MM.1S (cell line): ENCODE measurements around the gene CDKN3.
"Not testable (repeated sequence)": the region's sequence is repeated elsewhere in the genome, so short reads cannot be mapped to it uniquely, and the experiment has no call there.

Experiments
- DNase-seq: peaks from one replicate; pipeline ENCODE4 v3.0.0-alpha.2; 2015
- H2AFZ ChIP-seq: fragments of 300-600 bp; sonication (generic); 2 replicates; pipeline ENCODE4 v1.6.0; 2016; ENCODE audit warnings: antibody characterized with exemption, low read length
- H3F3A ChIP-seq: fragments of 300-600 bp; sonication (generic); 2 replicates; pipeline ENCODE4 v1.6.1; 2016; ENCODE audit warnings: mild to moderate bottlenecking, antibody characterized with exemption, low read length, moderate library complexity, mixed read lengths; ENCODE audit not compliant: insufficient read depth
- H3K27ac ChIP-seq: fragments of 300-600 bp; sonication (generic); 2 replicates; pipeline ENCODE4 v1.5.1; 2016; ENCODE audit warnings: mild to moderate bottlenecking, low read length
- H3K27me3 ChIP-seq: fragments of 300-600 bp; sonication (generic); replicated peaks from 2 replicates; pipeline ENCODE4 v1.6.0; 2016; ENCODE audit warnings: low read length; ENCODE audit not compliant: insufficient read depth
- H3K36me3 ChIP-seq: fragments of 300-600 bp; sonication (generic); replicated peaks from 2 replicates; pipeline ENCODE4 v1.6.1; 2016; ENCODE audit warnings: mild to moderate bottlenecking, low read length, mixed read lengths; ENCODE audit not compliant: insufficient read depth
- H3K4me1 ChIP-seq: fragments of 300-600 bp; sonication (generic); 2 replicates; pipeline ENCODE4 v1.6.1; 2016; ENCODE audit warnings: low read length, mixed read lengths
- H3K4me2 ChIP-seq: fragments of 300-600 bp; sonication (generic); 2 replicates; pipeline ENCODE4 v1.6.0; 2016; ENCODE audit warnings: low read depth, low read length
- H3K4me3 ChIP-seq: fragments of 300-600 bp; sonication (generic); 2 replicates; pipeline ENCODE4 v1.5.1; 2016; ENCODE audit warnings: low read length, mixed read lengths
- H3K79me2 ChIP-seq: fragments of 300-600 bp; sonication (generic); 2 replicates; pipeline ENCODE4 v1.6.1; 2016; ENCODE audit warnings: mixed run types, low read length, mixed read lengths
- H3K9ac ChIP-seq: fragments of 300-600 bp; sonication (generic); 2 replicates; pipeline ENCODE4 v1.6.1; 2016; ENCODE audit warnings: low read length, mixed read lengths
- H3K9me2 ChIP-seq: fragments of 300-600 bp; sonication (generic); replicated peaks from 2 replicates; pipeline ENCODE4 v1.6.1; 2016; ENCODE audit warnings: mild to moderate bottlenecking, low read length, mixed read lengths; ENCODE audit not compliant: insufficient read depth
- H3K9me3 ChIP-seq: fragments of 300-600 bp; sonication (generic); replicated peaks from 2 replicates; pipeline ENCODE4 v1.6.1; 2016; ENCODE audit warnings: mild to moderate bottlenecking, low read length, mixed read lengths; ENCODE audit not compliant: insufficient read depth
- H4K20me1 ChIP-seq: fragments of 300-600 bp; sonication (generic); 2 replicates; pipeline ENCODE4 v1.6.1; 2016; ENCODE audit warnings: mild to moderate bottlenecking, low read length, moderate library complexity, mixed read lengths; ENCODE audit not compliant: insufficient read depth
- CTCF ChIP-seq: fragments of 300-600 bp; sonication (generic); IDR thresholded peaks from 2 replicates; pipeline ENCODE4 v1.5.1; 2016; ENCODE audit warnings: antibody characterized with exemption, low read length, mixed read lengths
- EZH2 ChIP-seq: fragments of 300-600 bp; sonication (generic); optimal IDR thresholded peaks from 2 replicates; pipeline ENCODE3; 2017; ENCODE audit warnings: low read depth, mild to moderate bottlenecking, antibody characterized with exemption, low read length, mixed read lengths
- EZH2phosphoT487 ChIP-seq: fragments of 300-600 bp; sonication (generic); IDR thresholded peaks from 2 replicates; pipeline ENCODE4 v1.6.1; 2018; ENCODE audit warnings: antibody characterized with exemption, low read length

The CDKN3 gene

GRCh38 chr14:54451121-54451601 lies 54.4 kb downstream of the CDKN3 start:
- no peak for TF ChIP-seq CTCF
- no peak for TF ChIP-seq EZH2phosphoT487
- no peak for TF ChIP-seq EZH2
- H4K20me1 ChIP-seq: no peaks in the 10 kb centered on the region
- H3K36me3 ChIP-seq: no peaks in the 10 kb centered on the region
- no peak overlapping the region for H3K4me3 ChIP-seq
- H3K9me3 ChIP-seq: no peaks in the 10 kb centered on the region
- no peak overlapping the region for H2AFZ ChIP-seq
- H3K27me3 ChIP-seq: no peaks in the 10 kb centered on the region
- H3K27ac ChIP-seq: no peak overlapping the region
- no peak overlapping the region for H3K9ac ChIP-seq
- H3K9me2 ChIP-seq: no peaks in the 10 kb centered on the region
- DNase-seq: no peak
- H3F3A ChIP-seq: no peaks in the 10 kb centered on the region
- H3K79me2 ChIP-seq: no peaks in the 10 kb centered on the region
- H3K4me1 ChIP-seq: no peaks in the 10 kb centered on the region
- H3K4me2 ChIP-seq: no peak overlapping the region

- no peaks in the 10 kb centered on the region for H3K9me2 ChIP-seq
- no peaks in the 10 kb centered on the region for H3K4me1 ChIP-seq
- H3K36me3 ChIP-seq: no peaks in the 10 kb centered on the region
- TF ChIP-seq EZH2phosphoT487 (no peak), EZH2 (no peak), CTCF (no peak)
- H3K4me3 ChIP-seq: no peak overlapping the region
- H2AFZ ChIP-seq: no peak overlapping the region
- no peak overlapping the region for H3K9ac ChIP-seq
- no peak for DNase-seq
- H3K9me3 ChIP-seq: no peaks in the 10 kb centered on the region
- H3K27me3 ChIP-seq: no peaks in the 10 kb centered on the region
- H4K20me1 ChIP-seq: no peaks in the 10 kb centered on the region
- no peaks in the 10 kb centered on the region for H3K79me2 ChIP-seq
- no peaks in the 10 kb centered on the region for H3F3A ChIP-seq
- no peak overlapping the region for H3K27ac ChIP-seq
- H3K4me2 ChIP-seq: no peak overlapping the region
Observed at GRCh38 chr14:54451961-54452360, 55.2 kb downstream of the CDKN3 start.

- no peaks in the 10 kb centered on the region for H3K27me3 ChIP-seq
- H3K9me2 ChIP-seq: no peaks in the 10 kb centered on the region
- no peak overlapping the region for H2AFZ ChIP-seq
- no peaks in the 10 kb centered on the region for H3K36me3 ChIP-seq
- no peak overlapping the region for H3K9ac ChIP-seq
- TF ChIP-seq EZH2 (no peak), EZH2phosphoT487 (no peak), CTCF (no peak)
- H3K27ac ChIP-seq: no peak overlapping the region
- H3K79me2 ChIP-seq: no peaks in the 10 kb centered on the region
- no peaks in the 10 kb centered on the region for H3K4me1 ChIP-seq
- H3K4me2 ChIP-seq: no peak overlapping the region
- no peaks in the 10 kb centered on the region for H3F3A ChIP-seq
- H4K20me1 ChIP-seq: no peaks in the 10 kb centered on the region
- DNase-seq: no peak
- H3K4me3 ChIP-seq: no peak overlapping the region
- no peaks in the 10 kb centered on the region for H3K9me3 ChIP-seq
Observed at GRCh38 chr14:54453252-54453651, 56.4 kb downstream of the CDKN3 start.

- not testable (repeated sequence) for H2AFZ ChIP-seq, H3K9me3 ChIP-seq, H3K36me3 ChIP-seq, H4K20me1 ChIP-seq, H3K9ac ChIP-seq, H3K9me2 ChIP-seq, H3K4me3 ChIP-seq, H3K4me2 ChIP-seq, H3F3A ChIP-seq, H3K27ac ChIP-seq, H3K4me1 ChIP-seq, H3K79me2 ChIP-seq, DNase-seq, H3K27me3 ChIP-seq
Observed at GRCh38 chr14:54453990-54454389, 57.2 kb downstream of the CDKN3 start.
